Right hindlimb (tissue), 1 donor: ENCODE results near the gene PLA2G4F.
A peak's percentile ranks its signal among the peaks of the same experiment; 100 is the strongest.

Experiments used
- DNase-seq: peaks from one replicate; pipeline ENCODE4 v3.0.0-alpha.2; 2018

Gene PLA2G4F

DNA sequence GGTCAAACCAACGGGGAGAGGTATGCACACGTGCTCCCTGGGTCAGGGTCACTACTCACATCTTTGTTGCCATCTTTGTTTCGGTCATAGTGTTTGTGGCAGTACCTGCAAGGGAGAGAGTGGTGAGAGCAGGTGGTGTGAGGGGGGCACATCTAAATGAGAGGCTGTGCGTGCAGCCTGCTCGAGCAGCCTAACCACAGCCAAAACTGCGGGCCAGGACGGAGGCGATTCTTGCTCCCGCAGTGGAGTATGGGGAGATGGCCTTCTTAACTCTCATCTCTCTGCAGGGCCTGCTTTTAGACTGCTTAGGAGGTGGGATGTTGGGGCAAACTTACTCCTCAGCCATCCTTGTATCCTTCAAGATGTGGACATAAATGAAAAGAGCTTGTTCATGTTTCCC is 6.9 kb upstream of the PLA2G4F start:
- no peak for DNase-seq

DNA sequence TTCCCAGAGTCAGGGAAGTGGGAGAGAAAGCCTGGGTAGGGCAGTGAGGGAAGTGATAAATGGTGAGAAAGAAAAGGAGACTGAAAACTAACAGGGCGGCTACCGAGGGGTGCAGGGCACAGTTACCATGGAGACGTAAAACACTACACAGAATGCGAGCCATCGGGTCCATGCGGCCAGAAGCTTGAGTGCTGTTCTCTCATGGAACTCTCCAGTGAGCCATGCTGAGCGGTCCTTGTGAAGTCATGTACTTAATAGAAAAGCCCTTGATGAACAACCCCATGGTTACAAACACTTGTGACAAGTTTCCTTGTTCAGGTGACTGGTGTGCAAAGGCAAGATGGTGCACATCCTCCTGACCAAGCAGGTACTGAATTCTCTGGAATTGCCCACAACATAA is 3.7 kb upstream of the PLA2G4F start:
- no peak for DNase-seq

DNA sequence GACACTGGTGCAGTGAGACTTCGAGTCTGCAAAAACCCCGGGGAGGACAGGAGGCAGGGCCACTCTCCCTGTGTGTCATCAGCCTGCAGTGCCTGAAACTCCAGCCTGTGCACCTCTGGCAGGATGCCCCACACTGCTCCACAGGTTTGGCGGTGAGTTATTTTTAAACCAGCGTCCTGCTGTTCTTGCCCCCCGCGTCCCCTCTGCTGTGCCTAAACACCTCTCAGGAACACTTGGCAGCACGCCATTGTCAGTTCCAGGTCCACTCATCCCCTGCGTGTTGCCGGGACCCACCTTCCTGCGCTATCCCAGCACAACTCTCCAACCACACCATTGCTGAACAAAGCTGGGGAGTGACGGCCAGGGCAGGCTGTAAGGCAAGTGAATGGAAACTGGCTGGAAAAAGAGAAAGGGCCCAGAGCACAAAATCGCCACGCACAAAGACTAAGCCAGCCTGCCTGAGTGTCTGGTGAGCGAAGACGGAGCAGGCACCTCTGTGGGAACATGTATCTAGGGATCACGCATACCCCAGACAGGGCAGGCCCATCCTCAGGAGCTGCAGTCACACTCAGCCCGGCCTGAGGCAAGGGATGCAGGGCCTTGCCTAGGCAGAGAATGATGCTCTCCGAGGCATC is 3.1 kb upstream of the PLA2G4F start:
- DNase-seq = no peak

DNA sequence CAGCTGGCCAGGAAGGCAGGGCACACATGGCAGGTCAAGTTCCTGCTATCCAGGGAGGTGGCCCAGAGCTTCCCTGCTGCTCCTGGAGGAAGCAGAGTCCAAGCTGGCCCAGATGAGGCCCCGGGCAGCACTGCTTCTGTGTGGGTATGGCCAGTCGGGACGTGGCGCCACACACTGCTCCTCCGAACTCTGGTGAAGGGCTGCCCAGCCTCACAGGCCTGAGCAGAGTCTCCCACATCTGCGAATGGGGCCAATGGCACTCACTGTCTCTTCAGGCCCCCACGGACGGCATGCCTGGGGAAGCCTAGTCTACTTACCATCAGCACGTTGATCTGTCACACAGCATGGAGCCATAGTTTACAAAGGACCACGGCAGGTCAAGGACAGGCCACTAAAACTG is 2.5 kb upstream of the PLA2G4F start:
- DNase-seq = no peak

DNA sequence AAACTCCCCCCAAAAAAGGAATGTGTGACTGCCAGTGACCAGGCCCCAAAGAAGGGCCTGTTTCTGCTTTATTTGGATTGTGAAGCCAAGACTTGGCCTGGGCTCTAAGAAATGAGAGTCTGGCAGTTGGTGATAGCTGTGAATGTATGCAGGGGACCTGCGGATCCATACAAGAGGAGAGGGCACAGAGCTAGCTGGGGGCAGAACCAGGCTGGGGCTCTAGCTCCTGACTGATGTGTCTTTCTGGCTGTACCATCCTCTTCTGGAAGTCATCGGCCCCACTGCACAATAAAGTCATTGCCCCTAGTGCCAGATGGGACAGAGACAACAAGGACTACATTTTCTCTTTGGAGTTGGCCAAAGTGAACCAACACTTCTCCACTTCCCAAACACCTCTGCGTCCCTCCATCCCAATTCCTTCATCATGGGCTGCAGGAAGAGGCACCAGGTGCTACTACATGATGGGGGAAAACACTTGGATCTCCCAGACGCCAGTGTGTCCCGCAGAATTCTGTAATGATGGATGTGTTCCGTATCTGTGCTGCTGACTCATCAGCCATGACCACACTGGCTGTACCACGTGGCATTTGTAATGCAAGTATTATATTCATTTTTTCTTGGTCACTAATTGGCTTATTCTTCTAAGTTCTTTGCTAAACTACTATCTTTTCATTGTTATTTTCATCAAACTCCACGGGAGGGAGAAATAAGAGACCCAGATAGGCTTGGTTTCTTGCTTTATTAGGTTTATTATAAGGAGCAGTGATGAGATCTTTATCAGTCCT is 1.7 kb upstream of the PLA2G4F start:
- no peak for DNase-seq

DNA sequence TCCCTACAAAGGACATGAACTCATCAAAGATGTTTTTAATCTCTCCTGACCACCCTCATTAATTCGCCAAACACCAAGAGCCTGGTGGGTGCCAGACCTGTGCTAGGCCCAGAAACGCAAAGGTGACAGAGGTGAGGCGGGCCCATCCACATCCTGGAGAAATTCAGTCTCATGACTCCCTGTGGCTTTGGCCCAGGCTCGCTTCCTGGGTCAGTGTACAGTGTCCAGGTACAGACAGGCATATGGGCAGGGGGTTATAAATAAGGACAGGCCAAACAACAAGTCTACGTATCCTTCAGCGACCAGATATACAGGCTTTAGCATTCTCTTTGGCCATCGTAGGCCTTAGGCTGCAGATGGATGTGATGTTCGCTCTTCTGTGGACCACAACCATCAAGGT is 945 bp upstream of the PLA2G4F start:
- no peak for DNase-seq

DNA sequence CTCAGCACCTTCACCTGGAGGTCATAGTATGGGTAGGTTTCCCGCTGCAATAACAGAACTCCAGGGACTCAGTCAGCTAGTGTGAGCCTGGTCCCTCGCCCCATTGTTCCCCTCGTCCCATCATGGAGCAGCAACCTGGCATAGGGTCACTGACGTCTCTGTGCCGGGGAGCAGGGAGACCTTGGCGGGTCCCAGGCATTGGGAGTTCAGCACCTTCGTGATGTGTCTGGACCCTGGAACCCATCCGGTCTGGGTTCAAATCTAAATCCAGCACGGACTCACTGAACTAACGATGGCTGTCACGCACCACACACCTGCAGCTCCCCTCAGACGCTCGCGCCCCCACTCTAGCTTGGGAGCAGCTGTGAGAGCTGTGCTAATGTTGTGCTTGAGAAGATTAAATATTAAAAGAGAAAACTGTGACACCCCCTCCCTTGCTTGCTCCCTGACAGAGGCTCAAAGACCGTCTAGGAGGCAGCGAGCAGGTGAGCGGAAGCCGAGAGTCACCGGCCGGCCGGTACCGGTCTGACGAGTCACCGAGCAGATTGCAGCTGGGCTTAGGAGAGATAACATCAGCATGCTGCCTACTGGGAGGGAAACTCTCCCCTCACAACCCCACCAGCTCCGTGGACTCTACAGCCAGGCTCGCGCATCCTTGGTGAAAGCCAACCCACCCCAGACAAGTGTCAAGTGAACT is 742 bp downstream of the PLA2G4F start:
- DNase-seq = no peak

DNA sequence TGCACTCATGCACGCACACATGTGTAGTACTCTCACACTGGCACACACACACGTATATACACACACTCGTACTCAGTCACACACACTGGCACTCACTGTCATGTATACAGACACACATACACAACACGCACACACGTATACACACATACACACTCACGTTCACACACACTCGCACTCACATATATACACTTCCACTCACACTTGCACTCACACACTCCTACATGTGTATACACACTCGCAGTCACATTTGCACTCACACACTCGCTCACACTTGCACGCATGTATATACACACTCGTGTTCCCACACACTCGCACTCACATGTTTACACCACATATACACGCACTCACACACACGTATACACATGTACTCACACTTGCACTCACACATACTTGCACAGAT is 1.5 kb downstream of the PLA2G4F start:
- no peak for DNase-seq

DNA sequence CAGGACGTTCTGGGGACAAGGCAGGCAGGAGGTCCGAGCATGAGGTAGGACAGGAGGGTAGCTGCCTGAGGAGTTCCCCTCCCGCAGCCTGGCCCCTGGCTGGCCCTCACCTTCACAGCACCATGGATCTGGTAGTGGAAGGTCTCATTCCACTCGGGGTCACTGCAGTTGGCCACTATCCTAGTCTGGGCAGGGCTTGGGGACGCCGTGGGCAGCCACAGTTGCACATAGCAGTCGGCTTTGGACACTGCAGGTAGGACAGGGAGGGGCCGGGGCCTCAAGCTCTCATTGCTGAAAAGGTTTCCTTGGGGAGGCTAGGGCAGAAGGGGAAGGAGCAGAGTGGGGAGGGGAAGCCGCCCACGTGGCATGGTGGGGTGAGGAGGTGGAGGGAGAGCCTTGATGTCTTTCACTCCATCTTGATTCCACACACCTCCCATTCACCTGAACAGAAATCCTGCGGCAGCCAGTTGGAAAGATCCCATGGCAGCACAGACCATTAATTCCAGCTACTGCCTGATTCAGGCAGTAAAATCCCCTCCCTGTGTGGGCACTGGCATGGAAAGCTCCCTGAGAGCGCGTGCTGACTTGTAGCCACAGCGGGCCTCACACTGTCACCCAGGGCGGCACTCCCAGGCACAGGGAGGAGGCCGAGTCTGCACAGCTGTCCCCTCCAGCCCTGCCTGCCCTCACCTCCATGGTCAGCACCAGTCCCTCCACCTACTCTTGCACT is 2.1 kb downstream of the PLA2G4F start:
- no peak for DNase-seq

DNA sequence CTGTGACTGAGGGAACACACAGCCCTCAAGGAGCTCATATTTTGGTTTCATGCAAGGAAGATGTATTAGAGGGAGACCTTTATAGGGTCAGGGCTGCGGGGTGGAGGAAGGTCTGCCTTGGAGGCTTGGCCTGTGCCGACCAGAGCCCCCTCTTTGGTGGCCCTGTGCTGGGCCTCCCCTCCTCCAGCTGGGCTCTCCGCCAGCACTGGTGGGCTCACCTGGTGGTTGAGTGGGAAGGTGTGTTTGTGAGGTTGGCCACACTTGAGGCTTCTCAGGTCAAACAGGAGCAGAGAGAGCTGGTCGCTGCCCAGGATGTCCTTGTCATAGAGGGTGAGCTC is 2.6 kb downstream of the PLA2G4F start:
- no peak for DNase-seq

DNA sequence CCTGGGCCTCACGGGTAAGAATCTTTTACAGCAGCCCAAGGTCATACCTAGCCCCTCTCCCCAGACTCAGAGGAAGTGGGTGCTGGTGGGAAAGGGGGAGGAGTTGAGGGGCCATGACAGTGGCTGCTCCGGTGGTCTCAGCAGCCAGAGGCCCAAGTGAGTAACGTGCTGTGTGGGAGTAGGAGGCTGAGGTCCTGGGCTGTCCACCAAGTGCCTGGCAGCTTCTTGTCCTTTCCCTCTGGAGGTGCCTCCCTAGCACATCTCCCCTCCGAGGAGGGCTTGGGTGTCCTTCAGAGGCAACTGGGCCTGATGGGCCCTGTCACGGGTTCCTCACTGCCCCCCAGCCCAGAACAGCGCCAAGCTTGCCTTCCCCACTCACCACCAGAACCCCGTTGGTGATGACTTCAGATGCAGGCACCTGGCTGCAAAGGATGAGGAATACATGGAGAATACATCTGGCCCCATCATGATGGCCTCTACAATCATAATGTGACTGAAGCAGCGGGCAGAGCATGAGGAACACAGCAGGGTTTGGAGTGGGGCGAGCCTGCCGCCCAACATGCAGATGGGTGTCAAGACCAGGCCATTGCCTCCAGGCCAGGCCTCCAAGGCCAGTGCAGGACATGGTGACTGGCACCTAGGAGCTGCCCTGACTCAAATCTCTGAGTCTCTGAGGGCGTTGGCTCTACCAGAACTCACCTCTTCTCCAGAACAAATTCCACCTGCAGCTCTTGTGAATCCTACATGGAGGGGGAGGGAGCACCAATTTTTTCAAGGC is 3.3 kb downstream of the PLA2G4F start:
- DNase-seq = no peak

DNA sequence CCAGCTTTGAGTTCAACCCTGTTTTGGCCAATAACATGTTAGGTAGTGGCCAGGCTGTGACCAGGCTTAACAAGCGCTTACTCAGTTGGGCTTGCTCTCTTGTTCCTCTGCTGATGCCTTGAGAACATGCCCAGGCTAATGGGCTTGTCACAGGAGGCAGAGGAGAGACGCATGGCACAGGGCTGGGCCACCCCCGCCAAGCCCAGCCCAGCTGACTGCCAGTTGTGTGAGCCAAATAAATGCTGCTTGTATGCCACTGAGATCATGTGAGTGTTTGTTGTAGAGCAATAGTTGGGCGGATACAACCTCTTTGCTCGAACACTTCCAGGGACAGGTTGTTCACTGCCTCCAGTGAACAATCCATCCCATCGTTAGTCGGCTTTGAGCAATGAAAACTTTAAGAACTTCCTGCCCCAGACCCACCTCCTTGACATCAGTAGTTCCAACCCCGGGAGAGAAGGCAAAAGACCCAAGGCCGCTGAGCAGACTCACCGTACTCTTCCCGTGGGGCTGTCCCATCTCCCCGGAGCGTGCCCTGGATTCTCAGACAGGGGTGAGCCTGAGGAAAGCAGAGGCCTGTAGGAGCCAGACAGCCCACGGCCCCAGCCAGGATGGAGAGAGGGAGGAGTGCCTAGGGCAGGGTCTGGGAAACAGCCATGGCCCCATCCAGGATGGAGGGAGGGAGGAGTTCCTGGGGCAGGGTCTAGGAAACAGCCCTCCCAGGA is 4.1 kb downstream of the PLA2G4F start:
- no peak for DNase-seq

DNA sequence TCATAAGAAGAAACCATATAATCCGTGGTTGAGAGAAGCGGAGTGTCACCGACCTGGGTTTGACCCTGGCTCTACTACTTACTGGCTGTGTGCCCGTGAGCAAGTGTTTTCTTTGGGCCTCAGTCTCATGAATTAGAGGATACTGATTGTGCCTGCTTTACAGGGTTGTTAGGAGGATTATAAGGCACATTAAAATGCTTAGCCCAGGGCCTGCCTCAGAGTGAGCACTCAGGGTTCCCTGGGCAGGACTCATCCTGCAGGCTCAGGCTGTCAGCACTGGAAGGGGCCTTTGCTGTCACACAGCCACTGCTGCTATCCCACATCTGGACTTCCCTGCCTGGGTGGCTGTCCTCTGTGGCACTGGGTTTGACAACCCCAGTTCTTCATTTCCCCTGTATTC is 4.7 kb downstream of the PLA2G4F start:
- peak; percentile 52 for DNase-seq

DNA sequence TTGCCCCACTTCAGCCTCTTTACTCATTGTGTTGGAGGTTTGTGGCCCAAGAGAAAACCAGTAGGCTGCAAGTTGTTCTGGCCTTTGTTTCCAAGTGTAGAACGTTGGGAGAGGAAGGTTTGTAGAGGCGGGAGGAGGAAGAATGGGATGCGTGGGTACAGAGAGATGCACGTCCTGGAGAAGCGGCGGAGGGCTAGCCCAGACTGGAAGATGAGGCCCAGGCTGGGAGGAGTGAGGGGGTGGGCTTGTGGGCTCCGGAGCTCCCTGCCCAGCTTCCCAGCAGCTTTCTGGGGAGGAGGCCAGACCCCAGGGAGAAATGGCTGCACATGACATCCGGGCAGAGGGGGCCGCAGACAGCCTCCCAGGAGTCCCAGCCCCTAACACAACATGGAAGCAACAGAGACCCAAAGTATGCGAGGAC is 5.3 kb downstream of the PLA2G4F start:
- DNase-seq = no peak

DNA sequence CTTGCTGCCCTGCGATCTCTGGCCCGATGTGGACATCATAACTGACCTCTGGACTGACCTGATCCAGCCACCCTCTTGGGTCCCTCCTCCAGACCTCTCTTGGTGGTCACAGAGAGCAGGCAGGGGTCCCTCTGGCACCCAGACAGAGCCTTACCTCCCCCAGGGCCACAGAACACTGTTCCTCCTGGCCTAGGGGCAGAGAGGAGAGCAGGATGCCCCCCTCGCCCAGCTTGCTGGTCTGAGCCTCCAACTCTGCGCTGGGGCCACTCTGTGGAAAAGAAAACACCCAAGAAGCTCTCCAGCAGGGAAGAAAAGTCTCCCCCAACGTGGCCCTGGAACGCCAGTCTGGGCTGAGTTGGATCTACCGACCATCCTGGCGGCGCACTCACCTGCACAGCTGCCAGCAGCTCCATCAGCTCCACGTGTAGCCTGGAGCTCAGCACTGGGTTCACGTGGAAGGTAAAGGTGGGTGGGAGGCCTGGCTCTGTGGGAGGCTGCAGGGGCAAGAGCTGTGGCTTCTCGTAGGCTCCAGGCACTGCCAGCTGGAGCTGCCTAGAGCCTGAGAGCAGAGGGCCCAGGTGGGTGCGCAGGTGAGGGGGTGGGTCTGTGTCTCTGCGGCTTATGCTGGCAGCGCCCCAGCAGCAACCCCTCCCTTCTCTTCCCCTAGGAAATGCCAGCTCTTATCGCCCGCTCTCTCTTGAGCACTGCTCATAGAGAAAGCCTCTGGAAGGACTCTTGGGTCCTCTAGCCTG is 6.0 kb downstream of the PLA2G4F start:
- DNase-seq = no peak

DNA sequence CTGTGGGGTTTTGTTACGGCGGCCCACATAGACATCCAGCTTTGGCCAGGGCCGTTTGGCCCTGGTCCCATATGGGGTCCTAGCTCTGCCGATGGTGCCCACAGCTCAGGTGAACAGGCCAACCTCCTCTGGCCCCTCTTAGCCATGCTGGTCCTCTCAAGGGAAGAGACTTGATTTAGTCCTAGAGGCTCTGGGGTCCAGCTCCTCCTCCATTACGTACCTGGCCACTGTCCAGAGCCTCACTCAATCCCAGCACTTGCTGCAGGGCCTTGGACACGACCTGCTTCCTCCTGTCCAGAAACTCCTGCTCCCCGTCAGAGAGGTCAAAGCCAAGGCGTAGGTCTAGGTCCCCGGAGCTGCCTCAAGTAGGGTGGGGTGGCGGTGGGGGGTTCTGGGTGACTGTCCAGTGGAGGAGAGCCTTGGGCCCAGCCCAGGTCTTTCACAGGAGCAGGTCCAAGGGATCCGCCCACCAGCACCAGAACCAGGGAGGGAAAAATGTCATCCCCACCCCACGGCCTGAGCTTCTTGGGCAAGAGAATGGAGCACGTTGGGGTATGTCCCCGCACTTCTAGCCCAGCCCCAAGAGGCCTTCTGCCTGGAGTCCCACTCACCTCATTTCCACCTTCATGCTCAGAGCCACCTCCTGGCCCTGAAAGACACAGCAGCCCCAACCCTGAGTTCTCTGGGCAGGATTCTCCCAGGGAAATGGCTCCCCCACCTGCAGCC is 6.8 kb downstream of the PLA2G4F start:
- DNase-seq = no peak

DNA sequence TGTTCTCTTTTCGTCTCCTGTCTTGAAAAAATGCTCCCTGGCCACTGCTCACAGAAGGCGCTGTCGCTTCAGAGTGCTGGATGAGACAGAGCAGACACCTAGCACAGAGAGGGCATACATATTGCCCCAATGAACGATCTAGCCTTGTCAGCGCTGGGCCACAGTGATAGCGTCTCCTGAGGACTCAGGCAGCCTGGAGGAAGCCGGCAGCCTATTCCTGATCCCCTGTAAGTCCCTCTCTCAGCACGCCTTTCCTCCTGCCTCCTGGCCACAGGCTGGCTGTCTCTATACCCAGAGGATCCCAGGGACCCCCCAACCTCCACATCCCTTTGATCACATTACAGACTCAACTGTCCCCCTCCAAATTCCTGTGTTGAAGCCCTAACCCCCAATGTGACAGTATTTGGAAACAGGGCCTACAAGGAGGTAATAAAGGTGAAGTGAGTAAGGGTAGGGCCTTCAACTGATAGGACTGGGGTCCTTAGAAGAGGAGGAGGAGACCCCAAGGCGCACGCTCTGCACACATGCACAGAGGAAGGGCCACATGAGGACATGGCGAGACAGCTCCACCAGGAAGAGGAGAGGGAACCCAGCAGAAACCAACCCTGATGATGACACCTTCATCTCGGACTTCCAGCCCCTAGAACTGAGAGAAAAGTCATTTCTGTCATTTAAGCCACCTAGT is 7.5 kb downstream of the PLA2G4F start:
- no peak for DNase-seq

DNA sequence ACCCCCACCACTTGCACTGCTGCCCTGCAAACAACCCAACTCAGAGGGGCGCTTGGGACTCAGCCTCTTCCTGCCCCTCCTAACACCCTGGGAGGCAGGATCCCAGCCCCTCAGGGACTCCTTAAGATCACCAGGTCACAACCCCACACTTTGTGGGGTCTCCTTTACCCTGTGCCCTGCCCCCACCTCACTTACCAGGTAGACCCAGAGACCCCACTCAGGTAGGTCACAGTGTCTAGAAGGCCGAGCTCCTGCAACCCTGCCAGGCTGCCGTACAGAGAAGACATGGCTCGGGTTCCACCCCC is 9.1 kb downstream of the PLA2G4F start:
- no peak for DNase-seq

DNA sequence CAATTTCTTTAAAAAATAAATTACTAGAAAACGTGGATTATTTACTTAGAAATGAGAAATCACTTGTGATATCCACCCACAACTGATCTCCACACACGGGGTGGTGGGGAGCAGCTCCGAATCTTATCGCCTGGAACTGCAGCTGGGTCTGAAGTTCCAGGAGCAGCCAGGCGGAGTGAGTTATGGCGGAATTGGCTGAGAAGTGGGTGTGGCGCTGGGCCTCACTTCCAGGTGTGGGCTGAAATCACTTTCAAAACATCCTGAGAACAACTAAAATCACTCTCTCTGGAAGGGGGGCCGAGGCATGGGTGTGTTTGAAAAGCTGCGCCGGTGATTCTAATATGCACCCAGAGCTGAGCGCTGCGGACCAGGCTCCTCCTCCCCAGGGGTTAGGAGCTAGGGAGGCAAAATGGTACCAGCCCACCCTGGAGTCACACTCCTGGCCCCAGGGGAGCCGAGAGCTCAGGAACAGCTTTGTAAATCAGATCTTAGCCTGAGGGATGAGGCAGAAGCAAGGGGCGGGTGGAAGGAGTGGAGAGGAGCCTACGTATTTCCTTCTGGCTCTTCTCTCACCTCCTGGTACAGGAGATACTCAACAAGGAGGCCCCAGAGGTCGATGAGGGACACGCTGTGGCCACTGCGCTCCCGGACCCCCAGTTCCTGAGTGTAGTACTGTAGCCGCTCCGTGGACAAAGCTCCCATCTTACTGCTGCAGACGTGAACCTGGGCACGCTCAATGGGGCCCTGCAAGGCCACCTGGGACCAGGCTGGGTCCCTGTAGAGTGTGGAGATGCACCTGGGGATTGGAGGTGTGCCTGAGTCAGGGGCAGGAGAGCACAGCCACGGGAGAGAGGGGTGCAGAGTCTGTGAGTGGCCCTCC is 9.6 kb downstream of the PLA2G4F start:
- DNase-seq = no peak
